Measurements from ENCODE around the gene ADCY3. TPM values are rescaled to one million over a fixed set of nuclear protein-coding genes. Genes with fewer than 3 reads are reported as not detected.

ADCY3 gene
- total and polyA plus RNA-seq, 10 donors: 36.5 to 61.5 (median 52.7) TPM

GRCh38 chr2:24898122-24899109 is 21.6 kb downstream of the ADCY3 start:
- DNase-seq: peak; percentile 36
- H3K36me3 ChIP-seq: peaks cover 0 to 12% (median 0%) of the 10 kb centered on the region in 6 donors
- H3K4me3 ChIP-seq: no peak overlapping the region
- no peak for TF ChIP-seq POLR2A (IDR thresholded peaks at IDR 0.05)
- TF ChIP-seq POLR2AphosphoS5 (IDR thresholded peaks at IDR 0.05): no peak
- no peak for TF ChIP-seq CTCF (IDR thresholded peaks at IDR 0.05 in 8 of 11, conservative IDR thresholded peaks at IDR 0.05 in 3 of 11)
- intact Hi-C loops (cut with DNase I; ENCODE audit: low total_unique reads): no loop called here
- H3K9me3 ChIP-seq: peaks cover 4 to 35% (median 29%) of the 10 kb centered on the region in 8 donors
- no peak overlapping the region for H3K27ac ChIP-seq
- no peaks in the 10 kb centered on the region for H3K4me1 ChIP-seq
- no peaks in the 10 kb centered on the region for H3K27me3 ChIP-seq (replicated peaks in 1 of 7)
- WGBS, 5 donors: 87 to 96% (median 91%) methylated on average over 30 of the region's 30 CpGs

GRCh38 chr2:24894750-24895149 is 25.3 kb downstream of the ADCY3 start:
- no peak for TF ChIP-seq CTCF (IDR thresholded peaks at IDR 0.05 in 8 of 11, conservative IDR thresholded peaks at IDR 0.05 in 3 of 11)
- no peak for TF ChIP-seq POLR2AphosphoS5 (IDR thresholded peaks at IDR 0.05)
- TF ChIP-seq POLR2A (IDR thresholded peaks at IDR 0.05): no peak
- Histone ChIP-seq H3K4me3 (no peak overlapping the region), H3K9me3 (peaks cover 4 to 53% (median 44%) of the 10 kb centered on the region in 8 donors), H3K27ac (no peak overlapping the region), H3K36me3 (peaks cover 0 to 11% (median 0%) of the 10 kb centered on the region in 6 donors), H3K4me1 (no peaks in the 10 kb centered on the region), H3K27me3 (replicated peaks in 1 of 7) (no peaks in the 10 kb centered on the region)
- WGBS, 5 donors: 59 to 93% (median 85%) methylated on average over 3 of the region's 3 CpGs
- DNase-seq: no peak
- intact Hi-C loops (cut with DNase I; ENCODE audit: low total_unique reads): no loop called here

- no peak for DNase-seq
- intact Hi-C loops (cut with DNase I; ENCODE audit: low total_unique reads): no loop called here
- 66 to 96% (median 94%) methylated on average over 3 of the region's 3 CpGs for WGBS, 5 donors
- Histone ChIP-seq H3K9me3 (peaks cover 4 to 53% (median 44%) of the 10 kb centered on the region in 8 donors), H3K4me3 (no peak overlapping the region), H3K27me3 (replicated peaks in 1 of 7) (no peaks in the 10 kb centered on the region), H3K27ac (no peak overlapping the region), H3K36me3 (peaks cover 0 to 11% (median 0%) of the 10 kb centered on the region in 6 donors), H3K4me1 (no peaks in the 10 kb centered on the region)
- TF ChIP-seq POLR2A (IDR thresholded peaks at IDR 0.05) (no peak), CTCF (IDR thresholded peaks at IDR 0.05 in 8 of 11, conservative IDR thresholded peaks at IDR 0.05 in 3 of 11) (no peak), POLR2AphosphoS5 (IDR thresholded peaks at IDR 0.05) (no peak)
Measured at GRCh38 chr2:24893934-24894333, 26.1 kb downstream of the ADCY3 start.

GRCh38 chr2:24892928-24893327 is 27.1 kb downstream of the ADCY3 start:
- peaks cover 0 to 5% (median 0%) of the 10 kb centered on the region in 6 donors for H3K36me3 ChIP-seq
- H3K9me3 ChIP-seq: peaks cover 4 to 53% (median 44%) of the 10 kb centered on the region in 8 donors
- H3K27ac ChIP-seq: no peak overlapping the region
- no peaks in the 10 kb centered on the region for H3K4me1 ChIP-seq
- WGBS, 5 donors: 96 to 100% (median 98%) methylated on average over 2 of the region's 2 CpGs
- intact Hi-C loops (cut with DNase I; ENCODE audit: low total_unique reads): no loop called here
- H3K4me3 ChIP-seq: no peak overlapping the region
- TF ChIP-seq CTCF (IDR thresholded peaks at IDR 0.05 in 8 of 11, conservative IDR thresholded peaks at IDR 0.05 in 3 of 11): no peak
- no peak for TF ChIP-seq POLR2A (IDR thresholded peaks at IDR 0.05)
- no peak for TF ChIP-seq POLR2AphosphoS5 (IDR thresholded peaks at IDR 0.05)
- no peak for DNase-seq
- no peaks in the 10 kb centered on the region for H3K27me3 ChIP-seq (replicated peaks in 1 of 7)
